ENCODE data around the gene CXCL10.

Gene CXCL10

GRCh38 chr4:75989846-75990528 is 33.3 kb downstream of the CXCL10 start:
- DNase-seq = no peak

- no peak for DNase-seq
These were observed 38.2 kb downstream of the CXCL10 start for GRCh38 chr4:75985116-75985515.

GRCh38 chr4:75980576-75980975 is 42.7 kb downstream of the CXCL10 start:
- no peak for DNase-seq

- DNase-seq = no peak
These were observed 47.1 kb downstream of the CXCL10 start for GRCh38 chr4:75976177-75976576.

GRCh38 chr4:75973766-75974165 is 49.5 kb downstream of the CXCL10 start:
- DNase-seq = no peak

Data from NCI-H2029 (cell line).